Fibroblast of the conjunctiva (primary cell): ENCODE data around the gene TMEM129.

Experiments
- DNase-seq: peaks from one replicate; pipeline ENCODE4 v3.0.0-alpha.2; 2010; ENCODE audit warnings: low read depth

The TMEM129 gene

GRCh38 chr4:1669270-1669669 is 51.9 kb downstream of the TMEM129 start:
- DNase-seq, result no peak

GRCh38 chr4:1668488-1668840 is 52.7 kb downstream of the TMEM129 start:
- DNase-seq, result no peak

GRCh38 chr4:1667273-1667672 is 53.9 kb downstream of the TMEM129 start:
- DNase-seq, result no peak

- DNase-seq, result no peak
Observed at GRCh38 chr4:1666391-1666790, 54.7 kb downstream of the TMEM129 start.
